B cell (primary cell): ENCODE data around the gene SMTNL1. TPM values are rescaled to one million over a fixed set of nuclear protein-coding genes. Genes with fewer than 3 reads are reported as not detected.

Source experiments
- ATAC-seq: fragments of 200-7000 bp; cut with Tn5 transposase; one replicate; pipeline ENCODE4 v1.10.0; 2021; ENCODE audit warnings: low read depth, mild to moderate bottlenecking, moderate number of reproducible peaks, moderate library complexity
- CTCF ChIA-PET: fragments of 350-600 bp; sonication (Branson Sonifier 250); formaldehyde crosslinking; loops from one replicate; lab custom pipeline; 2021; ENCODE audit warnings: antibody characterized with exemption, inconsistent platforms; lab: Charles Lee
- POLR2A ChIA-PET: fragments of 350-600 bp; sonication (Branson Sonifier 250); formaldehyde crosslinking; loops from one replicate; lab custom pipeline; 2021; ENCODE audit warnings: antibody characterized with exemption; lab: Charles Lee
- DNase-seq: peaks from one replicate; pipeline ENCODE4 v3.0.0; 2013
- H2AFZ ChIP-seq: 2 replicates; pipeline ENCODE4 v1.6.1; 2012; ENCODE audit warnings: mild to moderate bottlenecking, low read depth, low read length; ENCODE audit not compliant: insufficient read depth, poor library complexity, severe bottlenecking
- H3K27ac ChIP-seq, 2 donors: 1 replicate in 1 of 2; 2 replicates in 1 of 2; pipeline ENCODE4 v1.5.1; 2012 to 2013; ENCODE audit warnings: low read length in 2 of 2, mild to moderate bottlenecking in 2 of 2, moderate library complexity in 1 of 2
- H3K27me3 ChIP-seq, 4 experiments: fragments of 200-600 bp in 1 of 4; sonication (generic) in 1 of 4; replicated peaks in 1 of 4; 1 replicate in 2 of 4; 2 replicates in 2 of 4; pipeline versions ENCODE4 v1.6.1 to v1.7.0; 2013 to 2016; ENCODE audit warnings: low read length in 3 of 4, mild to moderate bottlenecking in 2 of 4, mixed read lengths in 1 of 4, moderate library complexity in 1 of 4; ENCODE audit not compliant: insufficient read depth in 4 of 4, control insufficient read depth in 3 of 4; ENCODE audit errors: control extremely low read depth in 1 of 4
- H3K36me3 ChIP-seq, 2 experiments: replicated peaks in 1 of 2; 1 replicate in 1 of 2; 2 replicates in 1 of 2; pipeline versions ENCODE4 v1.6.1 to v1.7.1; 2013; ENCODE audit warnings: low read length in 1 of 2; ENCODE audit not compliant: insufficient read depth in 2 of 2, control insufficient read depth in 1 of 2; ENCODE audit errors: control extremely low read depth in 1 of 2, extremely low read depth in 1 of 2
- H3K4me1 ChIP-seq, 2 donors: fragments of 200-600 bp in 1 of 2; sonication (generic) in 1 of 2; 1 replicate in 1 of 2; 2 replicates in 1 of 2; pipeline versions ENCODE4 v1.5.1 to v1.6.1; 2013 to 2017; ENCODE audit warnings: low read length in 2 of 2; ENCODE audit not compliant: control insufficient read depth in 2 of 2, insufficient read depth in 2 of 2
- H3K4me2 ChIP-seq: replicated peaks from 2 replicates; pipeline ENCODE3; 2012; ENCODE audit warnings: mild to moderate bottlenecking, low read depth, low read length; ENCODE audit not compliant: poor library complexity, severe bottlenecking
- H3K4me3 ChIP-seq, 5 experiments: fragments of 200-600 bp in 1 of 5; sonication (generic) in 1 of 5; 1 replicate in 3 of 5; 2 replicates in 2 of 5; pipeline versions ENCODE4 v1.5.1 to v1.7.0; 2011 to 2016; ENCODE audit warnings: low read length in 4 of 5, mild to moderate bottlenecking in 4 of 5, low read depth in 2 of 5, control low read depth in 1 of 5, moderate library complexity in 1 of 5; ENCODE audit not compliant: insufficient read depth in 1 of 5; ENCODE audit errors: control extremely low read depth in 1 of 5, extremely low read depth in 1 of 5
- H3K79me2 ChIP-seq: fragments of 200-600 bp; sonication (generic); one replicate; pipeline ENCODE4 v1.6.0; 2016; ENCODE audit warnings: low read length; ENCODE audit not compliant: control insufficient read depth, insufficient read depth
- H3K9ac ChIP-seq: fragments of 200-600 bp; sonication (generic); 2 replicates; pipeline ENCODE4 v1.6.1; 2017; ENCODE audit warnings: mild to moderate bottlenecking, low read length, moderate library complexity
- H3K9me3 ChIP-seq, 3 donors: one replicate each; pipeline versions ENCODE4 v1.6.1 to v1.7.1; 2013; ENCODE audit warnings: low read length in 2 of 3; ENCODE audit not compliant: control insufficient read depth in 2 of 3, insufficient read depth in 1 of 3; ENCODE audit errors: control extremely low read depth in 1 of 3
- H4K20me1 ChIP-seq: 2 replicates; pipeline ENCODE4 v1.6.0; 2012; ENCODE audit warnings: mild to moderate bottlenecking, low read length; ENCODE audit not compliant: insufficient read depth, control insufficient read depth, poor library complexity, severe bottlenecking
- H3K27ac Mint-ChIP-seq: one replicate; pipeline ENCODE4 v1.8.0; 2021; ENCODE audit warnings: mixed read lengths
- H3K27me3 Mint-ChIP-seq: one replicate; pipeline ENCODE4 v1.8.0; 2021; ENCODE audit warnings: mixed read lengths
- H3K4me1 Mint-ChIP-seq: one replicate; pipeline ENCODE4 v1.8.0; 2021; ENCODE audit warnings: mixed read lengths
- H3K4me3 Mint-ChIP-seq: one replicate; pipeline ENCODE4 v1.8.0; 2021; ENCODE audit warnings: mixed read lengths
- H3K9me3 Mint-ChIP-seq: one replicate; pipeline ENCODE4 v1.8.0; 2022; ENCODE audit warnings: mixed read lengths; ENCODE audit not compliant: insufficient read depth
- CTCF ChIP-seq: fragments of 200-600 bp; IDR thresholded peaks from one replicate; pipeline ENCODE4 v1.8.0; 2022; ENCODE audit warnings: antibody characterized with exemption, mild to moderate bottlenecking
- EZH2 ChIP-seq: IDR thresholded peaks from 2 replicates; pipeline ENCODE4 v1.6.1; 2012; ENCODE audit warnings: borderline replicate concordance, low read depth, mild to moderate bottlenecking, moderate library complexity, low read length; ENCODE audit not compliant: insufficient read depth, poor library complexity, severe bottlenecking
- whole genome bisulfite sequencing: methylation state at CpG from one replicate; pipeline ENCODE4 v1.1.5; 2013; ENCODE audit warnings: missing lambda C conversion rate; ENCODE audit not compliant: insufficient coverage; 5-methylcytosine and 5-hydroxymethylcytosine counted together
- intact Hi-C: fragments of 100-400 bp; cut with micrococcal nuclease; formaldehyde crosslinking; loops from one replicate; pipeline ENCODE4 v1.10.0; 2022
- polyA plus RNA-seq: library from polyadenylated mRNA; depleted of rRNA; stranded (reverse); fragments of >200 nt; gene quantifications from 2 replicates; pipeline ENCODE4 v1.2.3, GENCODE V29; 2012
- total RNA-seq, 2 donors: library from RNA; stranded (reverse); fragments of 120-200 nt in 1 of 2; gene quantifications; 1 replicate in 1 of 2; 2 replicates in 1 of 2; pipeline versions ENCODE4 v1.2.3 to v1.2.4, GENCODE V29; 2013 to 2022

The SMTNL1 gene
- total and polyA plus RNA-seq, 2 donors (not counting 1 experiment from before 2014, with no cell fraction given) = not detected

DNA sequence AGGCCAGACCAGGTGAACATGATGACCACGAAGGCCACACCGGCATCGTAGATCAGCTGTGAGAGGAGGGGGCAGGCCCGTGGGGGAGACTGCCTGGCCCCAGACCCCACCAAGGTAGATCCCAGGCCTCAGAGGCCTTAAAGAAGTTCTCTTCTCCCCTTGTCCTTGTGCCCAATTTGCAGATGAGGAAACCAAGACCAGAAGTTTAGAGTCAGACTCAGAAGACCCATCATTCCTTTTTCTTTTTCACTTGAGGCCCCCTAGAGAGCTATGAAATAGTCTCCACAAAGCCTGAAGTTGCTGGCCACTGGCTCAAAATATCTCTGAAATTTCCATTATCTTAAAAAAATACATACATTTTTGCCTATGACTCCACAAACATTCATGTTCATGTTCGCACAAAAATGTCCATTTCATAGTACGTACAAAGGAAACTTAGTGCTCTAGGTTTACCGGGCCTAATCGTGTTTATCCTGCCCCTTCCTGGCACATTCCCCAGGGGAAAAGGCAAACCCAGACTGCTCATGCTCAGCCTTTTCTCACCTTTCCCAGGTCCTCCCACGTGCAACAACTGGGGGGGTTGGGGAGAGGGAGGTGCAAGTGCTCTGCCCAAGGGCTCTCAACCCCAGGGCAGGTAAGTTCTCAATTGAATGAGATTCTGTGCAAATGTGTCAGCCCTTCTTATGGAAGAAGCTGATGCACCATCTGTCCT lies 41.1 kb upstream of the SMTNL1 start:
- CTCF ChIA-PET = interaction anchor here (1.3 to 12.1 kb wide), 6 partner anchors 13 to 145 kb away, joined by 3 to 355 read pairs (median 40); partner anchors contain the start of genes SLC43A1 and TIMM10
- no peaks in the 10 kb centered on the region for H3K27me3 Mint-ChIP-seq
- no peak for TF ChIP-seq EZH2
- ATAC-seq (no peak), DNase-seq (no peak)
- H3K4me1 Mint-ChIP-seq = peaks cover 8% of the 10 kb centered on the region
- no peak overlapping the region for H3K4me3 Mint-ChIP-seq
- H3K79me2 ChIP-seq = no peaks in the 10 kb centered on the region
- POLR2A ChIA-PET = interaction anchor here (0.6 kb wide), 1 partner anchor 64 kb away, joined by 5 read pairs; no protein-coding TSS in a partner anchor
- peaks cover 0 to 4% (median 0%) of the 10 kb centered on the region in 3 donors for H3K9me3 ChIP-seq
- H3K27ac ChIP-seq = no peak overlapping the region
- no peaks in the 10 kb centered on the region for H3K9me3 Mint-ChIP-seq
- H3K27ac Mint-ChIP-seq = peak overlapping the region; percentile 16
- WGBS = 94% methylated on average over 8 of the region's 9 CpGs
- H3K4me2 ChIP-seq = no peak overlapping the region
- peaks cover 0 to 3% of the 10 kb centered on the region in 2 experiments for H3K36me3 ChIP-seq
- H4K20me1 ChIP-seq = no peaks in the 10 kb centered on the region
- intact Hi-C loops = no loop called here
- no peak overlapping the region for H2AFZ ChIP-seq
- no peak overlapping the region for H3K9ac ChIP-seq
- H3K27me3 ChIP-seq = no peaks in the 10 kb centered on the region
- peaks cover 0 to 6% of the 10 kb centered on the region in 2 donors for H3K4me1 ChIP-seq
- no peak overlapping the region for H3K4me3 ChIP-seq

DNA sequence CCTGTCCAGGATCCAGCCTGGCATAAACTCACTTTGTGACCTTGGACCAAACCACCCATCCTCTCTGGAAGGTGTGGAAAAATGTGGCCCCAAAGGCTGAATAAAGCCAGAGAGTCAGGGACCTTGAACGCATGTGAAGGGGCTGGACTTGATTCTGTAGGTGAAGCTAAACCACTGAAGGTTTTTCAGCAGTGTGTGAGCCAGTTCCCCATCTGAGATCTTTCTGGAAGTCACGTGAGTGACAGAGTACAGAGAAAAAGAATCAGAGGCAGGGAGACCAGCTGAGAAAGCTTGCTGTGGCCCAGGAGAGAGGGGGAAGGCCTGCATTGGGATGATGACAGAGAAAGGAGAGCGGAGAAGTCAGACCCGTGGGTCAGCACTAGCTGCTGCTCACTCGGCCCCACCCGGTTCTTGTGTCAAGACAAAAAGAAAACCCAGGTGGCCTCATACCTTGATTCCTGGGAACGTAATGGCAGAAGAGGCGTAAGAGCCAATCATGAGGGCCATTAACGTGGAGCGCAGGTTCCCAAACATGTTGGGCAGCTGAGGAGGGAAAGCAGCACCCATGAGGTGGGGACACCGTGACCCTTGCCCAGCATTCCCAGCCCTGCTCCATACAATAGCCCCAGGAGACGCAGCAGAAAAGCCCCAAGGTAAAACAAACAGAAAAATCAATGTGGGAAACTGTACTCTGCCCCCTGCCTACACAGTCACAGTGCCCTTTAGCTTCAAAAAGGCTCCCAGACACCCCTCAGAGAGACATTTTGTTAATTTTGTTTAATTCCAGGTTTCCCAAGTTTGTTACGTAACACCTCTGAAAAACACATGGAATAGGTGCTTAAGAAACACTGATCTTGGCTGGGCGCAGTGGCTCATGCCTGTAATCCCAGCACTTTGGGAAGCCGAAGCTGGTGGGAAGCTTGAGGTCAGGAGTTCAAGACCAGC lies 39.8 kb upstream of the SMTNL1 start:
- no peak for ATAC-seq
- CTCF ChIA-PET = interaction anchor here (1.1 to 12.1 kb wide), 5 partner anchors 14 to 144 kb away, joined by 3 to 355 read pairs (median 5); partner anchors contain the start of gene TIMM10
- Mint-ChIP-seq H3K27me3 (no peaks in the 10 kb centered on the region), H3K4me1 (peaks cover 8% of the 10 kb centered on the region), H3K27ac (no peak overlapping the region), H3K4me3 (no peak overlapping the region), H3K9me3 (no peaks in the 10 kb centered on the region)
- H3K9ac ChIP-seq = no peak overlapping the region
- POLR2A ChIA-PET = no interaction called here
- H3K4me3 ChIP-seq = no peak overlapping the region
- peaks cover 0 to 3% of the 10 kb centered on the region in 2 experiments for H3K36me3 ChIP-seq
- no peaks in the 10 kb centered on the region for H3K79me2 ChIP-seq
- 97% methylated on average over 14 of the region's 15 CpGs for WGBS
- DNase-seq = no peak
- H2AFZ ChIP-seq = no peak overlapping the region
- no peaks in the 10 kb centered on the region for H3K27me3 ChIP-seq
- no peak overlapping the region for H3K27ac ChIP-seq
- no peaks in the 10 kb centered on the region for H4K20me1 ChIP-seq
- H3K4me1 ChIP-seq = peaks cover 0 to 6% of the 10 kb centered on the region in 2 donors
- H3K9me3 ChIP-seq = peaks cover 0 to 4% (median 0%) of the 10 kb centered on the region in 3 donors
- no peak overlapping the region for H3K4me2 ChIP-seq
- intact Hi-C loops = loop anchor here (2.0 kb wide), 1 partner anchor 17 kb away; the partner anchor contains the start of gene SLC43A1
- TF ChIP-seq EZH2 (no peak), CTCF (no peak)
